22Rv1 (cell line): ENCODE results near the gene CPNE9.

Experiments
- CTCF ChIP-seq: fragments of 450-650 bp; IDR thresholded peaks from 2 replicates; pipeline ENCODE4 v1.5.1; 2017; ENCODE audit warnings: mild to moderate bottlenecking
- ZFX ChIP-seq: fragments of 450-650 bp; IDR thresholded peaks from 2 replicates; pipeline ENCODE4 v1.6.1; 2017; ENCODE audit warnings: antibody characterized with exemption, borderline replicate concordance

- TF ChIP-seq CTCF, result no peak
- no peak for TF ChIP-seq ZFX
These were observed 2.6 kb upstream of the CPNE9 start for GRCh38 chr3:9701006-9701405.
